Kidney (tissue), 14 donors: Measurements from ENCODE around the gene KDM6A. TPM values are rescaled to one million over a fixed set of nuclear protein-coding genes. Genes with fewer than 3 reads are reported as not detected.

ENCODE experiments used
- DNase-seq, 5 donors: peaks; one replicate each; pipeline ENCODE4 v3.0.0-alpha.2; 2013 to 2020
- FAIRE-seq: peaks from 2 replicates; lab custom pipeline; 2012; peaks lifted over from hg19 to GRCh38; lab: Jason Lieb, UNC
- H3K27ac ChIP-seq, 2 donors: one replicate each; pipeline ENCODE4 v1.7.0; 2013; ENCODE audit warnings: low read depth in 2 of 2, low read length in 2 of 2, inconsistent platforms in 1 of 2
- H3K27me3 ChIP-seq: one replicate; pipeline ENCODE4 v1.7.1; 2013; ENCODE audit warnings: low read length, inconsistent platforms; ENCODE audit not compliant: control insufficient read depth, insufficient read depth
- H3K36me3 ChIP-seq, 3 donors: one replicate each; pipeline versions ENCODE4 v1.7.0 to v1.7.1; 2013; ENCODE audit warnings: low read length in 3 of 3, control low read depth in 1 of 3, inconsistent platforms in 1 of 3; ENCODE audit not compliant: insufficient read depth in 3 of 3, control insufficient read depth in 2 of 3
- H3K4me1 ChIP-seq, 3 donors: one replicate each; pipeline versions ENCODE4 v1.7.0 to v1.7.1; 2013; ENCODE audit warnings: low read length in 3 of 3, inconsistent platforms in 1 of 3, low read depth in 1 of 3; ENCODE audit not compliant: control insufficient read depth in 2 of 3, insufficient read depth in 2 of 3
- H3K4me3 ChIP-seq, 3 donors: one replicate each; pipeline versions ENCODE4 v1.7.0 to v1.8.1; 2013; ENCODE audit warnings: low read length in 3 of 3, control low read depth in 1 of 3, inconsistent platforms in 1 of 3
- H3K9ac ChIP-seq, 3 donors: one replicate each; pipeline versions ENCODE4 v1.7.0 to v1.7.1; 2013; ENCODE audit warnings: low read length in 3 of 3, control low read depth in 1 of 3, inconsistent platforms in 1 of 3
- H3K9me3 ChIP-seq, 3 donors: one replicate each; pipeline versions ENCODE4 v1.7.0 to v1.7.1; 2013; ENCODE audit warnings: low read length in 3 of 3, control low read depth in 1 of 3, inconsistent platforms in 1 of 3; ENCODE audit not compliant: control insufficient read depth in 2 of 3, insufficient read depth in 1 of 3
- intact Hi-C: fragments of 100-400 bp; cut with DNase I; formaldehyde crosslinking; loops from one replicate; pipeline ENCODE4 v1.11.1; 2022
- polyA plus RNA-seq: library from polyadenylated mRNA; stranded (reverse); fragments of 350-450 nt; fragmentation: Illumina TruSeq; extraction: RNeasy Lipid Tissue Mini Kit (QIAGEN cat#74804); gene quantifications from one replicate; pipeline ENCODE4 v1.2.3, GENCODE V29; 2014; ENCODE audit warnings: low read depth, low replicate concordance; ENCODE audit not compliant: insufficient read depth
- total RNA-seq: library from RNA; stranded (reverse); fragmentation: NEBNext Ultra II Directional; extraction: Animal tissue kit (Norgen Biotek cat#: 25700); gene quantifications from one replicate; pipeline ENCODE4 v1.2.1, GENCODE V29; 2021
- TF ChIP-seq, protein P1 (sequence below): IDR thresholded peaks from 3 replicates; pipeline ENCODE4 v1.5.1; 2012; ENCODE audit warnings: mild to moderate bottlenecking, moderate library complexity, borderline replicate concordance; ENCODE audit not compliant: insufficient read depth; ENCODE audit errors: extremely low read depth
- donor health status: control.
- donor health status: control.
- donor health status: control.
- donor health status: control.
- donor health status: control.
- donor health status: DM: yes; HTN: yes; CAD: no.
- donor health status: Normal renal cell carcinoma (clear cell type).

The KDM6A gene
- total and polyA plus RNA-seq, 2 donors from 2014 or later, result 7.7 to 40.8 TPM

DNA sequence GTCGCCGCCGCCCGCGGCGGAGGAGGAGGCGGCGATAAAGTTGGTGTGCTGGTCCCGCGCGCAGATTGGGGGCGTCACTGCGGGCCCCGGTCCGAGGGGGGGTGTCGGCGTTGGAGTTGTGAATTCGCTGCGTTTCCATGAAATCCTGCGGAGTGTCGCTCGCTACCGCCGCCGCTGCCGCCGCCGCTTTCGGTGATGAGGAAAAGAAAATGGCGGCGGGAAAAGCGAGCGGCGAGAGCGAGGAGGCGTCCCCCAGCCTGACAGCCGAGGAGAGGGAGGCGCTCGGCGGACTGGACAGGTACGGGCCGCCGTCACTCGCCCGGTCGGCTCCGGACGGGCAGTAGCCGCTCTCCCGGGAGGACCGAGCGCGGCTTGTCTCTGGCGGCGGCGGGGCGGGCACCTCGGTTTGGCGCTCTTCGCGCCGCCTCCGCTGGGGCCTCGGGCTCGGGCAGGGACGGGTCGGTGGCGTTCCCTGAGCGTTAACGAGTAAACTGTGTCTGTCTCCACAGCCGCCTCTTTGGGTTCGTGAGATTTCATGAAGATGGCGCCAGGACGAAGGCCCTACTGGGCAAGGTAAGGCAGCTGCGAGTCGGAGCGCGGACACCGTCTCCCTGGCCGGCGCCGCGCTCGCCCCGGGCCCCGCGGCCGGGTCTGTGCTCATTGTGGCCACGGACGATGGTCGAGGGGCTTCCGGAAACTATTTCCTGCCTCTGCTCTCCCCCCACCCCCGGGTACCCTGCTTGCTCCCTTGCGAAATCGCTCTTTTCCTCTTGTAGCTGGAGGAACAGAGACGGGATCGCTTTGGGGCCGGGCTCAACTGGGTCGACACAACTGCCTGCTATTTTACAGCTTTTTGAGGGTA lies 658 bp downstream of the KDM6A start:
- H3K9ac ChIP-seq, result peak overlapping the region; percentile 77 to 94 (median 91)
- H3K27ac ChIP-seq, result peak overlapping the region; percentile 89 to 93
- H3K4me3 ChIP-seq, result peak overlapping the region; percentile 82 to 96 (median 92)
- TF ChIP-seq, protein P1, sequence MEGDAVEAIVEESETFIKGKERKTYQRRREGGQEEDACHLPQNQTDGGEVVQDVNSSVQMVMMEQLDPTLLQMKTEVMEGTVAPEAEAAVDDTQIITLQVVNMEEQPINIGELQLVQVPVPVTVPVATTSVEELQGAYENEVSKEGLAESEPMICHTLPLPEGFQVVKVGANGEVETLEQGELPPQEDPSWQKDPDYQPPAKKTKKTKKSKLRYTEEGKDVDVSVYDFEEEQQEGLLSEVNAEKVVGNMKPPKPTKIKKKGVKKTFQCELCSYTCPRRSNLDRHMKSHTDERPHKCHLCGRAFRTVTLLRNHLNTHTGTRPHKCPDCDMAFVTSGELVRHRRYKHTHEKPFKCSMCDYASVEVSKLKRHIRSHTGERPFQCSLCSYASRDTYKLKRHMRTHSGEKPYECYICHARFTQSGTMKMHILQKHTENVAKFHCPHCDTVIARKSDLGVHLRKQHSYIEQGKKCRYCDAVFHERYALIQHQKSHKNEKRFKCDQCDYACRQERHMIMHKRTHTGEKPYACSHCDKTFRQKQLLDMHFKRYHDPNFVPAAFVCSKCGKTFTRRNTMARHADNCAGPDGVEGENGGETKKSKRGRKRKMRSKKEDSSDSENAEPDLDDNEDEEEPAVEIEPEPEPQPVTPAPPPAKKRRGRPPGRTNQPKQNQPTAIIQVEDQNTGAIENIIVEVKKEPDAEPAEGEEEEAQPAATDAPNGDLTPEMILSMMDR, result no peak
- H3K36me3 ChIP-seq, result peaks cover 0 to 3% (median 0%) of the 10 kb centered on the region in 3 donors
- peaks cover 0 to 12% (median 2%) of the 10 kb centered on the region in 3 donors for H3K4me1 ChIP-seq
- DNase-seq, result peak; percentile 45 to 90 (median 64)
- no peaks in the 10 kb centered on the region for H3K9me3 ChIP-seq
- no peak for FAIRE-seq
- intact Hi-C loops, result no loop called here
- H3K27me3 ChIP-seq, result no peaks in the 10 kb centered on the region

DNA sequence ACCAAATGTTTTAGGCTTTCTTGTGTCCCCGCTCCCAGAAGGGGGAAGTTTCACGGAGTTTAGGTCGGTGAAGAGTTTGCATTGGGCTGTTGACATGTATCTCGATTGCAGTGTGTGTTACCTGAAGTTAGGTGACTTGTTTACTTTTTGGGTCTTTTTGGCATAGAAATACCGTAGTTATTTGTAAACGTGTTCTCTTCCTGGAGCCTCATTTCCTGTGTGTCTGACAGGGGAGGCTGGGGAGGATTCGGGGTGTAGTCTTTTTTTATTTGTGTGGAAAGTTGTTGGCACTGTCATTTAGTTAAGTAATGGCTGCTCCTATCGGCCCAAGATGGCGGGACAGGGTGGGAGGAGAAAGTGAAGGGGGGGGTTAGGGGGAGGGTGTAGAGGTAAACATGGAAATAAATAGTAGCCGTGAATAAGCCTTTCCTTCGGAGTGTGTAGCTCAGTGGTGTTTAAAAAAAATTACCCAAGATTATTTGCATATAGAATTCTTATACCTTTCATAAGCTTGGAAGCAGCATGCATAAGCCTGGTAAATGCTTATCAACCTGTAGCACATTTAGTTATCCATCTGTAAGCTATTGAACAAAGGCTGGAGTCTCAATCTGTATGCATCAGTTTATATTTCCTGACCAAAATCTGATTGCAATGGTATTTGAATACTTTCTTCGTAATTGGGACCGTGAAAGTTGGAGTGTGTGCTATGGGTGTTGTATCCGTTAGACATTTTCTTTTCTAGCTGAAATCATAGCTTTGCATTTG lies 1.6 kb downstream of the KDM6A start:
- H3K9me3 ChIP-seq, result no peaks in the 10 kb centered on the region
- peak overlapping the region; percentile 89 to 93 for H3K27ac ChIP-seq
- TF ChIP-seq, protein P1, result no peak
- peak overlapping the region; percentile 77 to 94 (median 91) for H3K9ac ChIP-seq
- intact Hi-C loops, result no loop called here
- DNase-seq, result peak in 4 of 5 donors; percentile 38 to 77 (median 62)
- no peak for FAIRE-seq
- H3K4me3 ChIP-seq, result peak overlapping the region; percentile 82 to 96 (median 92)
- no peaks in the 10 kb centered on the region for H3K27me3 ChIP-seq
- H3K4me1 ChIP-seq, result peaks cover 0 to 12% (median 2%) of the 10 kb centered on the region in 3 donors
- peaks cover 0 to 3% (median 0%) of the 10 kb centered on the region in 3 donors for H3K36me3 ChIP-seq

DNA sequence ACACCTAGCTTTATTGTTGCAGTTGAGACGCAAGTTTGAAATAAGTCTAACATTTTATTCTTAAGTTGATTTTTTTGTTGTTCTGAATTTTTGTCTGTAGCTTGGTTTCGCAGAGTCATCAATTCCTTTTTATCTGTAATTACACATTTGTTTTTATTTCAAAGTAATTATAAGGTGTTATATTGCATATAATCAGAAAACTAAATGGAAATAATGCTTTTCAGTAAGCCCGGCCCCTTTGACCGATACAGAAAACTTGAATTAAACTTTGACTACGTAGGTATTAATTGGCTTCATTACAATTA lies 2.1 kb downstream of the KDM6A start:
- Histone ChIP-seq H3K9ac (peak overlapping the region; percentile 48 to 94 (median 91)), H3K9me3 (no peaks in the 10 kb centered on the region), H3K36me3 (peaks cover 0 to 3% (median 0%) of the 10 kb centered on the region in 3 donors), H3K4me1 (peaks cover 0 to 12% (median 2%) of the 10 kb centered on the region in 3 donors), H3K27me3 (no peaks in the 10 kb centered on the region), H3K27ac (no peak overlapping the region), H3K4me3 (peak overlapping the region; percentile 82 to 96 (median 92))
- FAIRE-seq (peak; percentile 86), DNase-seq (no peak)
- intact Hi-C loops, result no loop called here
- TF ChIP-seq, protein P1, result no peak
